Measurements from ENCODE around the gene RSBN1.
"Not testable (repeated sequence)": the region's sequence is repeated elsewhere in the genome, so short reads cannot be mapped to it uniquely, and the experiment has no call there.

Gene RSBN1

GRCh38 chr1:113745425-113745824 lies 66.9 kb downstream of the RSBN1 start:
- no peak for DNase-seq (ENCODE audit: low read depth in 4 of 4, low spot score in 1 of 4)

DNA sequence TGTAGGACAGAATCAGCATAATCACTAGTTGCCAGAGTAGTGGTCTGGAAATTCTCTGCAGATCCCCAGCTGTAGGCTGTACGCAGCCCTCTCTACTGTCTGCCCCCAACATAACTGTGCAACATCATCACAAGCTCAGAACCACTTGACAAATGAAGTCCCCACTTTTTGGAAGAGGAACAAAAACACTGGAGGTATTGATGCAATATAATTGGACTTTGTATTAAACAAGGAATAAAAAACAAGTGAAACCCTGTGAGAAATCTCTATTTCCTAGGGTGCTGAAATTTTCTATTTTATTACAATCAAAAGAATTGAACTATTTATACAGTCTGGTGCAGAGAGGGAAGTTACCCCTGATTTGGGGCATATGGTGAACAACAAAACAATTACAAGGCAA lies 68.2 kb downstream of the RSBN1 start:
- DNase-seq (ENCODE audit: low read depth in 4 of 4, low spot score in 1 of 4), result no peak

GRCh38 chr1:113742515-113742914 lies 69.8 kb downstream of the RSBN1 start:
- no peak for DNase-seq (ENCODE audit: low read depth in 4 of 4, low spot score in 1 of 4)

DNA sequence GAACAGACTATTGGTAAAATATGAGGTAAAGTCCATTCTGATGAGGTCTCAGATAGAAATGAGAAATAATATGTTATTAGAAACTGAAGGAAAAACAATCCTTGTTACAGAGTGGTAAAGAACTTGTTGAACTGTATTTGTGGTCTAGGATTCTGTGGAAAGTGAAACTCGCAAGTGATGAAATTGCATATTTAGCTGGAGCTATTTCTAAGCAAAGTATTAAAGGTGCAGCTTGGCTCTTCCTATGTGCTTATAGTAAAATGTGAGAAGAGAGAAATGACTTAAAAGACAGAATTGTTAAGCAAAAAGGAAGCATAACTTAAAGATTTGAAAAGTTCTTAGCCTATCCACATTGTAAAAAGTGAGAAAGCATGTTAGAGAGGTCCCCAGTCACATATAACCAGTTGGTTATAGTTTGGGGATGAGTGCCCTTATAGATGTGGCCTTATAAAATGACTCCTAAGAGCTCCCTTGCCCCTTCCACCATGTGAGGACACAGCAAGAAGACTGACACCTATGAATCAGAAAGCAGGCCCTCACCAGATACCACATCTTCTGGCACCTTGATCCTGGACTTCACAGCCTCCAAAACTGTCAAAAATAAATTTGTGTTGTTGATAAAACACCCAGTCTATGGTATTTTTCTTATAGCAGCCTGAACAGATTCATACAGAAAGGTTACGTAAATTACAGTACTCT lies 77.8 kb downstream of the RSBN1 start:
- DNase-seq (ENCODE audit: low read depth in 4 of 4, low spot score in 1 of 4), result no peak

- no peak for DNase-seq (ENCODE audit: low read depth in 4 of 4, low spot score in 1 of 4)
Measured at GRCh38 chr1:113732802-113733201, 79.5 kb downstream of the RSBN1 start.

- DNase-seq (ENCODE audit: low read depth in 4 of 4, low spot score in 1 of 4), result no peak
Measured at GRCh38 chr1:113721010-113721409, 91.3 kb downstream of the RSBN1 start.

GRCh38 chr1:113718621-113719020 lies 93.7 kb downstream of the RSBN1 start:
- not testable (repeated sequence) for DNase-seq (ENCODE audit: low read depth in 4 of 4, low spot score in 1 of 4)

- not testable (repeated sequence) for DNase-seq (ENCODE audit: low read depth in 4 of 4, low spot score in 1 of 4)
Measured at GRCh38 chr1:113717506-113717905, 94.8 kb downstream of the RSBN1 start.

GRCh38 chr1:113714606-113715269 lies 97.5 kb downstream of the RSBN1 start:
- no peak for DNase-seq (ENCODE audit: low read depth in 4 of 4, low spot score in 1 of 4)

Measured in stimulated activated CD4-positive, alpha-beta T cell treated with anti-CD3 and anti-CD28 coated beads, Interleukin-1b, Interleukin-23, amount 100 ng/mL, for 24 hours (primary cell).